A673 (cell line): ENCODE measurements around the gene KCNC1. TPM values are rescaled to one million over a fixed set of nuclear protein-coding genes. Genes with fewer than 3 reads are reported as not detected.

Experiments used
- BruUV-seq: library from RNA; stranded (reverse); fragments of 400-500 nt; replicated peaks from 2 replicates; lab custom pipeline; 2021; lab: Mats Ljungman, UMichigan
- CTCF ChIA-PET: fragments of 300-600 bp; sonication (Branson Sonifier 250); formaldehyde crosslinking; loops from one replicate; lab custom pipeline; 2022; ENCODE audit warnings: antibody characterized with exemption; lab: Charles Lee
- POLR2A ChIA-PET: fragments of 300-600 bp; sonication (Branson Sonifier 250); formaldehyde crosslinking; loops from one replicate; lab custom pipeline; 2022; ENCODE audit warnings: antibody characterized with exemption; ENCODE audit not compliant: low non-redundant PET; lab: Charles Lee
- DNase-seq: peaks from one replicate; pipeline ENCODE4 v3.0.0-alpha.2; 2015; ENCODE audit warnings: low spot score
- H3K27ac ChIP-seq: fragments of 200-600 bp; sonication (generic); 2 replicates; pipeline ENCODE4 v1.5.1; 2016; ENCODE audit warnings: mixed run types, low read depth, mild to moderate bottlenecking, mixed read lengths, antibody characterized with exemption, low read length; ENCODE audit not compliant: poor library complexity, severe bottlenecking
- H3K27me3 ChIP-seq: fragments of 200-600 bp; sonication (generic); replicated peaks from 2 replicates; pipeline ENCODE4 v1.6.1; 2017; ENCODE audit warnings: mixed run types, low read depth, mild to moderate bottlenecking, mixed read lengths, antibody characterized with exemption, low read length; ENCODE audit not compliant: insufficient read depth, poor library complexity
- H3K36me3 ChIP-seq: fragments of 200-600 bp; sonication (generic); 2 replicates; pipeline ENCODE4 v1.6.1; 2016; ENCODE audit warnings: mixed run types, mild to moderate bottlenecking, mixed read lengths, antibody characterized with exemption, low read length; ENCODE audit not compliant: insufficient read depth, poor library complexity, severe bottlenecking
- H3K4me1 ChIP-seq: fragments of 200-600 bp; sonication (generic); 2 replicates; pipeline ENCODE4 v1.6.1; 2017; ENCODE audit warnings: mixed run types, mild to moderate bottlenecking, mixed read lengths, antibody characterized with exemption, low read length; ENCODE audit not compliant: insufficient read depth, poor library complexity, severe bottlenecking
- H3K4me3 ChIP-seq: fragments of 200-600 bp; sonication (generic); 2 replicates; pipeline ENCODE4 v1.5.1; 2016; ENCODE audit warnings: low read depth, mixed run types, mild to moderate bottlenecking, mixed read lengths, low read length; ENCODE audit not compliant: poor library complexity, severe bottlenecking
- H3K9me3 ChIP-seq: fragments of 200-600 bp; sonication (generic); 2 replicates; pipeline ENCODE4 v1.6.1; 2016; ENCODE audit warnings: mixed run types, low read depth, mild to moderate bottlenecking, mixed read lengths, antibody characterized with exemption, low read length; ENCODE audit not compliant: poor library complexity, severe bottlenecking
- EZH2 ChIP-seq: fragments of 200-600 bp; sonication (generic); IDR thresholded peaks from 2 replicates; pipeline ENCODE4 v1.6.1; 2017; ENCODE audit warnings: borderline replicate concordance, low read depth, mild to moderate bottlenecking, mixed read lengths, antibody characterized with exemption, low read length; ENCODE audit not compliant: poor library complexity, severe bottlenecking
- intact Hi-C: fragments of 100-400 bp; cut with micrococcal nuclease; formaldehyde crosslinking; loops from one replicate; pipeline ENCODE4 v1.10.0; 2022; ENCODE audit not compliant: unreplicated experiment
- total RNA-seq: library from RNA; stranded (reverse); gene quantifications from 2 replicates; pipeline ENCODE4 v1.2.3, GENCODE V29; 2021
- TF ChIP-seq, protein P1 (sequence below): fragments of 300-800, 200-600 bp; sonication (generic); conservative IDR thresholded peaks from 2 replicates; pipeline ENCODE4 v1.5.1; 2017; ENCODE audit warnings: low read depth, mild to moderate bottlenecking, antibody characterized with exemption, low read length, moderate library complexity, mixed read lengths

KCNC1 gene
- total RNA-seq, 1 experiment from 2014 or later, result 0.09 TPM

- H3K36me3 ChIP-seq, result no peaks in the 10 kb centered on the region
- DNase-seq, result no peak
- POLR2A ChIA-PET, result no interaction called here
- CTCF ChIA-PET, result no interaction called here
- no peak overlapping the region for H3K4me3 ChIP-seq
- no peak overlapping the region for H3K27ac ChIP-seq
- no TSS peak for BruUV-seq
- intact Hi-C loops, result no loop called here
- H3K4me1 ChIP-seq, result no peaks in the 10 kb centered on the region
- H3K9me3 ChIP-seq, result no peaks in the 10 kb centered on the region
- no peak for TF ChIP-seq EZH2
- TF ChIP-seq, protein P1, sequence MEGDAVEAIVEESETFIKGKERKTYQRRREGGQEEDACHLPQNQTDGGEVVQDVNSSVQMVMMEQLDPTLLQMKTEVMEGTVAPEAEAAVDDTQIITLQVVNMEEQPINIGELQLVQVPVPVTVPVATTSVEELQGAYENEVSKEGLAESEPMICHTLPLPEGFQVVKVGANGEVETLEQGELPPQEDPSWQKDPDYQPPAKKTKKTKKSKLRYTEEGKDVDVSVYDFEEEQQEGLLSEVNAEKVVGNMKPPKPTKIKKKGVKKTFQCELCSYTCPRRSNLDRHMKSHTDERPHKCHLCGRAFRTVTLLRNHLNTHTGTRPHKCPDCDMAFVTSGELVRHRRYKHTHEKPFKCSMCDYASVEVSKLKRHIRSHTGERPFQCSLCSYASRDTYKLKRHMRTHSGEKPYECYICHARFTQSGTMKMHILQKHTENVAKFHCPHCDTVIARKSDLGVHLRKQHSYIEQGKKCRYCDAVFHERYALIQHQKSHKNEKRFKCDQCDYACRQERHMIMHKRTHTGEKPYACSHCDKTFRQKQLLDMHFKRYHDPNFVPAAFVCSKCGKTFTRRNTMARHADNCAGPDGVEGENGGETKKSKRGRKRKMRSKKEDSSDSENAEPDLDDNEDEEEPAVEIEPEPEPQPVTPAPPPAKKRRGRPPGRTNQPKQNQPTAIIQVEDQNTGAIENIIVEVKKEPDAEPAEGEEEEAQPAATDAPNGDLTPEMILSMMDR, result no peak
- peaks cover 88% of the 10 kb centered on the region for H3K27me3 ChIP-seq
Observed at GRCh38 chr11:17718015-17718414, 16.6 kb upstream of the KCNC1 start.

DNA sequence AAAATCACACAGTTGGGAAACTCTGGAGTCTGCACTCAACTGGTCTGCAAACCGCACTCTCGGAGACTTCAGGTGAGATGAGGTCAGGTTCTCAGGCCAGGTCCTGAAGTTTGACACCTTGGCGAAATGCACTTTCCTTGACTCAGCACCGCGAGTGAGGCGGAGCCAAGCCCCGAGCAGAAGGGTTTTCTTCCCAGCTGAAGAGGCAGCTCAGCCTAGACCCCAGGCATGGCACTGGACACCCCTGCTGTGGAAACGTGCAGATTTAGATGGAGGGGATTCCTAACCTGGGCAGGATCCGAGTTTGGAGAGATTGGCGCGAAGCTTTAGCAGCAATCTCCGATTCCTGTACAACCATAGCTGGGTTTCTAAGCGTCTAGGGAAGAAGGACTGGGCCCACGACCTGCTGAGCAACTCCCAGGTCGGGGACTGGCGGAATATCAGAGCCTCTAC lies 16.0 kb upstream of the KCNC1 start:
- intact Hi-C loops, result no loop called here
- POLR2A ChIA-PET, result no interaction called here
- CTCF ChIA-PET, result no interaction called here
- H3K4me3 ChIP-seq, result no peak overlapping the region
- H3K9me3 ChIP-seq, result no peaks in the 10 kb centered on the region
- no peak for DNase-seq
- no peak overlapping the region for H3K27ac ChIP-seq
- peaks cover 89% of the 10 kb centered on the region for H3K27me3 ChIP-seq
- H3K4me1 ChIP-seq, result no peaks in the 10 kb centered on the region
- no TSS peak for BruUV-seq
- TF ChIP-seq, protein P1, result no peak
- TF ChIP-seq EZH2, result no peak
- H3K36me3 ChIP-seq, result no peaks in the 10 kb centered on the region

- POLR2A ChIA-PET, result no interaction called here
- no peak within 1 kb of the TSS for H3K4me3 ChIP-seq
- DNase-seq, result no peak
Observed at GRCh38 chr11:17719028-17719937, 15.3 kb upstream of the KCNC1 start, which contains the start of gene MYOD1. MYOD1 (plus strand) TSS chr11:17719571; CDS start chr11:17719783, 212 bp downstream.

More at GRCh38 chr11:17719028-17719937, 15.3 kb upstream of the KCNC1 start, which contains the start of gene MYOD1:
- no peaks in the 10 kb centered on the region for H3K9me3 ChIP-seq
- intact Hi-C loops, result no loop called here
- no peaks in the 10 kb centered on the region for H3K36me3 ChIP-seq
- H3K4me1 ChIP-seq, result no peaks in the 10 kb centered on the region
- H3K27ac ChIP-seq, result no peak within 1 kb of the TSS
- CTCF ChIA-PET, result interaction anchor here (0.6 to 1.4 kb wide), 2 partner anchors 12 to 254 kb away, joined by 3 to 5 read pairs; no protein-coding TSS in a partner anchor
- BruUV-seq, result no TSS peak
- peaks cover 96% of the 10 kb centered on the region for H3K27me3 ChIP-seq
- TF ChIP-seq, protein P1, result no peak
- peak; percentile 36 for TF ChIP-seq EZH2
